ENCODE results near the gene ASB11. TPM values are rescaled to one million over a fixed set of nuclear protein-coding genes. Genes with fewer than 3 reads are reported as not detected.
A peak's percentile ranks its signal among the peaks of the same experiment; 100 is the strongest.

ASB11 gene
- total RNA-seq, 1 donor from 2014 or later = not detected

- Mint-ChIP-seq H3K4me3 (ENCODE audit: unreplicated experiment) (no peak overlapping the region), H3K36me3 (ENCODE audit: low read depth, unreplicated experiment) (no peaks in the 10 kb centered on the region), H3K27me3 (ENCODE audit: unreplicated experiment) (no peaks in the 10 kb centered on the region), H3K9me3 (ENCODE audit: unreplicated experiment) (no peaks in the 10 kb centered on the region), H3K27ac (ENCODE audit: unreplicated experiment) (no peak overlapping the region), H3K4me1 (ENCODE audit: unreplicated experiment) (peaks cover 14% of the 10 kb centered on the region)
- TF ChIP-seq CTCF (IDR thresholded peaks at IDR 0.05; ENCODE audit: unreplicated experiment) = peak; percentile 33
- peak; percentile 41 for DNase-seq (ENCODE audit: low spot score)
Measured at GRCh38 chrX:15349046-15349445, 33.6 kb upstream of the ASB11 start.

GRCh38 chrX:15345976-15346375 is 30.5 kb upstream of the ASB11 start:
- no peak for TF ChIP-seq CTCF (IDR thresholded peaks at IDR 0.05; ENCODE audit: unreplicated experiment)
- H3K4me3 Mint-ChIP-seq (ENCODE audit: unreplicated experiment) = no peak overlapping the region

GRCh38 chrX:15344106-15344505 is 28.7 kb upstream of the ASB11 start:
- Mint-ChIP-seq H3K4me3 (ENCODE audit: unreplicated experiment) (no peak overlapping the region), H3K36me3 (ENCODE audit: low read depth, unreplicated experiment) (no peaks in the 10 kb centered on the region)

More at GRCh38 chrX:15345976-15346375, 30.5 kb upstream of the ASB11 start:
- H3K9me3 Mint-ChIP-seq (ENCODE audit: unreplicated experiment) = no peaks in the 10 kb centered on the region
- peaks cover 18% of the 10 kb centered on the region for H3K4me1 Mint-ChIP-seq (ENCODE audit: unreplicated experiment)
- no peak for DNase-seq (ENCODE audit: low spot score)
- peaks cover 2% of the 10 kb centered on the region for H3K27me3 Mint-ChIP-seq (ENCODE audit: unreplicated experiment)
- H3K36me3 Mint-ChIP-seq (ENCODE audit: low read depth, unreplicated experiment) = no peaks in the 10 kb centered on the region
- H3K27ac Mint-ChIP-seq (ENCODE audit: unreplicated experiment) = no peak overlapping the region

GRCh38 chrX:15343075-15343476 is 27.6 kb upstream of the ASB11 start:
- peaks cover 6% of the 10 kb centered on the region for H3K4me1 Mint-ChIP-seq (ENCODE audit: unreplicated experiment)
- DNase-seq (ENCODE audit: low spot score) = no peak
- peaks cover 3% of the 10 kb centered on the region for H3K27me3 Mint-ChIP-seq (ENCODE audit: unreplicated experiment)
- H3K4me3 Mint-ChIP-seq (ENCODE audit: unreplicated experiment) = no peak overlapping the region
- no peaks in the 10 kb centered on the region for H3K36me3 Mint-ChIP-seq (ENCODE audit: low read depth, unreplicated experiment)
- TF ChIP-seq CTCF (IDR thresholded peaks at IDR 0.05; ENCODE audit: unreplicated experiment) = no peak
- H3K9me3 Mint-ChIP-seq (ENCODE audit: unreplicated experiment) = no peaks in the 10 kb centered on the region
- H3K27ac Mint-ChIP-seq (ENCODE audit: unreplicated experiment) = no peak overlapping the region

More at GRCh38 chrX:15344106-15344505, 28.7 kb upstream of the ASB11 start:
- TF ChIP-seq CTCF (IDR thresholded peaks at IDR 0.05; ENCODE audit: unreplicated experiment) = no peak
- DNase-seq (ENCODE audit: low spot score) = no peak
- Mint-ChIP-seq H3K27ac (ENCODE audit: unreplicated experiment) (peak overlapping the region; percentile 3), H3K9me3 (ENCODE audit: unreplicated experiment) (no peaks in the 10 kb centered on the region), H3K27me3 (ENCODE audit: unreplicated experiment) (peaks cover 2% of the 10 kb centered on the region), H3K4me1 (ENCODE audit: unreplicated experiment) (peaks cover 6% of the 10 kb centered on the region)

GRCh38 chrX:15340867-15341266 is 25.4 kb upstream of the ASB11 start:
- Mint-ChIP-seq H3K36me3 (ENCODE audit: low read depth, unreplicated experiment) (no peaks in the 10 kb centered on the region), H3K27ac (ENCODE audit: unreplicated experiment) (no peak overlapping the region), H3K4me1 (ENCODE audit: unreplicated experiment) (peaks cover 11% of the 10 kb centered on the region), H3K4me3 (ENCODE audit: unreplicated experiment) (no peak overlapping the region), H3K27me3 (ENCODE audit: unreplicated experiment) (peaks cover 3% of the 10 kb centered on the region), H3K9me3 (ENCODE audit: unreplicated experiment) (no peaks in the 10 kb centered on the region)
- DNase-seq (ENCODE audit: low spot score) = no peak
- TF ChIP-seq CTCF (IDR thresholded peaks at IDR 0.05; ENCODE audit: unreplicated experiment) = no peak
